ENCODE measurements around the gene LPXN.

DNA sequence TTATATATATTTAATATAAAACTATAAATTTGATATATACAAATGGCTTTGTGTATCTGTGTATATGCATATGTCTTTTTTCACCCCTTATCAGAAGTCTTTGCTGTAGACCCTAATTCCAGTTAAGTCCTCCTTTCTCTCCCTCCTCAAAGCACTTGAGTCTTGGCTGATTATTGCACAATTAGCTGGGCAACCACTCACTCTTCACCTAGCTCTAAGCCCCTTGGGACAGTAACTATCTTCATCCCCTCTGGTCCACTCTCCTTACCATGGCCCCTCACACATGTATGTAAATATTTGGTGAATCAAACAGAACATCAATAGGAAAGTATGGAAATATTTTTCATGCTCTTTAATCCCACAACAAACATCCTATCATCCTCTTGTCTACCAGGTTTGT, 66.8 kb downstream of the LPXN start:
- TF ChIP-seq, protein P1, sequence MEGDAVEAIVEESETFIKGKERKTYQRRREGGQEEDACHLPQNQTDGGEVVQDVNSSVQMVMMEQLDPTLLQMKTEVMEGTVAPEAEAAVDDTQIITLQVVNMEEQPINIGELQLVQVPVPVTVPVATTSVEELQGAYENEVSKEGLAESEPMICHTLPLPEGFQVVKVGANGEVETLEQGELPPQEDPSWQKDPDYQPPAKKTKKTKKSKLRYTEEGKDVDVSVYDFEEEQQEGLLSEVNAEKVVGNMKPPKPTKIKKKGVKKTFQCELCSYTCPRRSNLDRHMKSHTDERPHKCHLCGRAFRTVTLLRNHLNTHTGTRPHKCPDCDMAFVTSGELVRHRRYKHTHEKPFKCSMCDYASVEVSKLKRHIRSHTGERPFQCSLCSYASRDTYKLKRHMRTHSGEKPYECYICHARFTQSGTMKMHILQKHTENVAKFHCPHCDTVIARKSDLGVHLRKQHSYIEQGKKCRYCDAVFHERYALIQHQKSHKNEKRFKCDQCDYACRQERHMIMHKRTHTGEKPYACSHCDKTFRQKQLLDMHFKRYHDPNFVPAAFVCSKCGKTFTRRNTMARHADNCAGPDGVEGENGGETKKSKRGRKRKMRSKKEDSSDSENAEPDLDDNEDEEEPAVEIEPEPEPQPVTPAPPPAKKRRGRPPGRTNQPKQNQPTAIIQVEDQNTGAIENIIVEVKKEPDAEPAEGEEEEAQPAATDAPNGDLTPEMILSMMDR (IDR thresholded peaks at IDR 0.05; ENCODE audit: borderline replicate concordance, extremely low read depth, low read length, poor library complexity, severe bottlenecking) = no peak
- no peak for TF ChIP-seq EZH2 (IDR thresholded peaks at IDR 0.05; ENCODE audit: borderline replicate concordance, low read depth, low read length, severe bottlenecking)
